Upper lobe of left lung (tissue), 4 donors: Measurements from ENCODE around the gene UGT3A2.
"Not testable (repeated sequence)": the region's sequence is repeated elsewhere in the genome, so short reads cannot be mapped to it uniquely, and the experiment has no call there.

Experiments used
- POLR2A ChIP-seq, 4 donors: fragments of 450-650 bp; IDR thresholded peaks; one replicate each; pipeline ENCODE4 v1.5.1; 2016 to 2017; ENCODE audit warnings: antibody characterized with exemption in 4 of 4, mild to moderate bottlenecking in 2 of 4
- POLR2AphosphoS5 ChIP-seq, 2 donors: sonication (generic); formaldehyde crosslinking; IDR thresholded peaks; one replicate each; pipeline ENCODE4 v1.5.1; 2017; ENCODE audit warnings: antibody characterized with exemption in 2 of 2
- TF ChIP-seq, protein P1 (sequence below), 6 experiments: fragments of 450-650 bp in 4 of 6; fragments of 200-600 bp in 2 of 6; sonication (generic) in 2 of 6; IDR thresholded peaks; one replicate each; pipeline ENCODE4 v1.5.1; 2016 to 2019; ENCODE audit warnings: antibody characterized with exemption in 6 of 6

DNA sequence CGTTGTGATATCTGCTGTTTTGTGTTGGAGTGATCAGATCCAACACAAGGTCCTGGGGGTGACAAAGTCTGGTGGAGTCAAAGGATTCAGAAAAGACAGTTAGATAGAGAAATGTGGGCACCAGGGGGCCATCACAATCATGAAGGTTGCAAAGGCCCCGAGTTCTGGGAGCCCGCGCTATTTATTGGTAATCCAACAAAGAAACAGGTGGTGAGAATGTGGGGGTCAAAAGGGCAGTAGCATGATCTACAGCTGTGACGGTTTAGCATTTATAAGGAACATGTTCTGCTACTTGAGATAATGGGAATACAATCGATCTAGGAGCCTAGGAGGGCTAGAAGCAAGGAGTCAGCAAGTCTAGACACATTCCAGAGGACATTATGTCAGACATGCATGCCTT is 44.4 kb downstream of the UGT3A2 start:
- TF ChIP-seq, protein P1, sequence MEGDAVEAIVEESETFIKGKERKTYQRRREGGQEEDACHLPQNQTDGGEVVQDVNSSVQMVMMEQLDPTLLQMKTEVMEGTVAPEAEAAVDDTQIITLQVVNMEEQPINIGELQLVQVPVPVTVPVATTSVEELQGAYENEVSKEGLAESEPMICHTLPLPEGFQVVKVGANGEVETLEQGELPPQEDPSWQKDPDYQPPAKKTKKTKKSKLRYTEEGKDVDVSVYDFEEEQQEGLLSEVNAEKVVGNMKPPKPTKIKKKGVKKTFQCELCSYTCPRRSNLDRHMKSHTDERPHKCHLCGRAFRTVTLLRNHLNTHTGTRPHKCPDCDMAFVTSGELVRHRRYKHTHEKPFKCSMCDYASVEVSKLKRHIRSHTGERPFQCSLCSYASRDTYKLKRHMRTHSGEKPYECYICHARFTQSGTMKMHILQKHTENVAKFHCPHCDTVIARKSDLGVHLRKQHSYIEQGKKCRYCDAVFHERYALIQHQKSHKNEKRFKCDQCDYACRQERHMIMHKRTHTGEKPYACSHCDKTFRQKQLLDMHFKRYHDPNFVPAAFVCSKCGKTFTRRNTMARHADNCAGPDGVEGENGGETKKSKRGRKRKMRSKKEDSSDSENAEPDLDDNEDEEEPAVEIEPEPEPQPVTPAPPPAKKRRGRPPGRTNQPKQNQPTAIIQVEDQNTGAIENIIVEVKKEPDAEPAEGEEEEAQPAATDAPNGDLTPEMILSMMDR (IDR thresholded peaks at IDR 0.05): not testable (repeated sequence)
- not testable (repeated sequence) for TF ChIP-seq POLR2A, POLR2AphosphoS5 (IDR thresholded peaks at IDR 0.05)
